H1 (cell line): ENCODE results near the gene RPGR. TPM values are rescaled to one million over a fixed set of nuclear protein-coding genes. Genes with fewer than 3 reads are reported as not detected.

ENCODE experiments used
- CTCF ChIA-PET: fragments of 300-600 bp; sonication (Branson Sonifier 250); formaldehyde crosslinking; loops from one replicate; lab custom pipeline; 2021; ENCODE audit not compliant: partially characterized antibody; lab: Charles Lee
- POLR2A ChIA-PET: fragments of 300-600 bp; sonication (Branson Sonifier 250); formaldehyde crosslinking; loops from one replicate; lab custom pipeline; 2021; ENCODE audit warnings: inconsistent platforms; ENCODE audit not compliant: partially characterized antibody; lab: Charles Lee
- DNase-seq, 2 experiments: peaks; one replicate each; pipeline versions ENCODE4 v3.0.0 to v3.0.0-alpha.2; 2010 to 2022; ENCODE audit warnings: low spot score in 2 of 2, low read depth in 1 of 2, mixed read lengths in 1 of 2
- FAIRE-seq: peaks from 2 replicates; lab custom pipeline; 2011; peaks lifted over from hg19 to GRCh38; lab: Jason Lieb, UNC
- H2AFZ ChIP-seq: 2 replicates; pipeline ENCODE4 v1.8.1; 2012; ENCODE audit warnings: low read length, inconsistent platforms
- H2AK5ac ChIP-seq: 2 replicates; pipeline ENCODE4 v1.6.1; 2013; ENCODE audit warnings: low read depth, low read length
- H2BK120ac ChIP-seq: replicated peaks from 2 replicates; pipeline ENCODE3; 2013; ENCODE audit warnings: low read depth, low read length, inconsistent platforms
- H2BK12ac ChIP-seq: 2 replicates; pipeline ENCODE4 v1.6.1; 2013; ENCODE audit warnings: low read depth, low read length
- H2BK15ac ChIP-seq: 2 replicates; pipeline ENCODE4 v1.6.1; 2013; ENCODE audit warnings: low read length
- H2BK20ac ChIP-seq: 2 replicates; pipeline ENCODE4 v1.6.1; 2013; ENCODE audit warnings: low read length
- H2BK5ac ChIP-seq: 2 replicates; pipeline ENCODE4 v1.6.1; 2013; ENCODE audit warnings: low read depth, low read length
- H3K14ac ChIP-seq: 2 replicates; pipeline ENCODE4 v1.6.1; 2013; ENCODE audit warnings: inconsistent platforms; ENCODE audit not compliant: insufficient read length
- H3K18ac ChIP-seq: 2 replicates; pipeline ENCODE4 v1.6.1; 2013; ENCODE audit warnings: low read length; ENCODE audit errors: extremely low read depth
- H3K23ac ChIP-seq: 2 replicates; pipeline ENCODE4 v1.6.1; 2013; ENCODE audit warnings: inconsistent platforms; ENCODE audit not compliant: insufficient read length
- H3K23me2 ChIP-seq: 2 replicates; pipeline ENCODE4 v1.6.1; 2013; ENCODE audit warnings: low read depth, low read length
- H3K27ac ChIP-seq: 2 replicates; pipeline ENCODE4 v1.6.1; 2011; ENCODE audit warnings: low read depth, low read length, inconsistent platforms
- H3K27me3 ChIP-seq, 4 experiments: replicated peaks in 1 of 4; 1 replicate in 1 of 4; 2 replicates in 3 of 4; pipeline versions ENCODE4 v1.6.1 to v1.8.1; 2011 to 2013; ENCODE audit warnings: low read length in 3 of 4, mild to moderate bottlenecking in 3 of 4, inconsistent platforms in 2 of 4, mixed read lengths in 2 of 4, moderate library complexity in 1 of 4; ENCODE audit not compliant: control insufficient read depth in 3 of 4, insufficient read depth in 3 of 4; ENCODE audit errors: extremely low read depth in 1 of 4
- H3K36me3 ChIP-seq, 4 experiments: 2 replicates each; pipeline versions ENCODE4 v1.6.1 to v1.8.1; 2011 to 2013; ENCODE audit warnings: mild to moderate bottlenecking in 4 of 4, low read length in 3 of 4, moderate library complexity in 2 of 4, control low read depth in 1 of 4, inconsistent platforms in 1 of 4; ENCODE audit not compliant: insufficient read depth in 4 of 4, control insufficient read depth in 2 of 4
- H3K4ac ChIP-seq: replicated peaks from 2 replicates; pipeline ENCODE3; 2013; ENCODE audit warnings: low read length, low read depth, mixed read lengths, inconsistent platforms; ENCODE audit not compliant: insufficient read length
- H3K4me1 ChIP-seq, 4 experiments: replicated peaks in 1 of 4; 1 replicate in 1 of 4; 2 replicates in 3 of 4; pipeline versions ENCODE4 v1.6.1 to v1.8.1; 2011 to 2013; ENCODE audit warnings: low read length in 3 of 4, inconsistent platforms in 2 of 4, mixed read lengths in 1 of 4; ENCODE audit not compliant: insufficient read depth in 4 of 4, control insufficient read depth in 3 of 4
- H3K4me2 ChIP-seq, 2 experiments: 2 replicates each; pipeline versions ENCODE4 v1.6.1 to v1.8.1; 2011 to 2013; ENCODE audit warnings: low read depth in 2 of 2, low read length in 2 of 2, control low read depth in 1 of 2, inconsistent platforms in 1 of 2, mild to moderate bottlenecking in 1 of 2; ENCODE audit not compliant: insufficient read depth in 1 of 2
- H3K4me3 ChIP-seq, 4 experiments: fragments of 200-600, 300-600 bp in 1 of 4; sonication (generic), shearing (Covaris generic), sonication (Bioruptor Twin) in 1 of 4; 2 replicates each; pipeline versions ENCODE4 v1.5.1 to v1.8.1; 2011 to 2016; ENCODE audit warnings: low read length in 4 of 4, low read depth in 3 of 4, control low read depth in 2 of 4, inconsistent platforms in 2 of 4, mild to moderate bottlenecking in 2 of 4, mixed read lengths in 1 of 4, moderate library complexity in 1 of 4; ENCODE audit not compliant: insufficient read depth in 2 of 4; ENCODE audit errors: extremely low read depth in 1 of 4
- H3K56ac ChIP-seq: replicated peaks from 2 replicates; pipeline ENCODE3; 2013; ENCODE audit warnings: low read depth, mild to moderate bottlenecking, mixed read lengths, low read length, inconsistent platforms; ENCODE audit not compliant: insufficient read length
- H3K79me1 ChIP-seq: 2 replicates; pipeline ENCODE4 v1.6.1; 2013; ENCODE audit warnings: low read depth, low read length, control low read depth
- H3K79me2 ChIP-seq, 2 experiments: 2 replicates each; pipeline versions ENCODE4 v1.6.1 to v1.8.1; 2012 to 2013; ENCODE audit warnings: low read length in 2 of 2, mild to moderate bottlenecking in 2 of 2, inconsistent platforms in 1 of 2; ENCODE audit not compliant: insufficient read depth in 2 of 2, control insufficient read depth in 1 of 2
- H3K9ac ChIP-seq, 4 experiments: replicated peaks in 1 of 4; 1 replicate in 1 of 4; 2 replicates in 3 of 4; pipeline versions ENCODE4 v1.6.1 to v1.8.1; 2011 to 2013; ENCODE audit warnings: low read depth in 3 of 4, low read length in 3 of 4, control low read depth in 2 of 4, mild to moderate bottlenecking in 2 of 4, moderate library complexity in 2 of 4, inconsistent platforms in 1 of 4; ENCODE audit errors: extremely low read depth in 1 of 4
- H3K9me3 ChIP-seq, 2 experiments: 2 replicates each; pipeline versions ENCODE4 v1.6.1 to v1.8.1; 2012 to 2013; ENCODE audit warnings: mild to moderate bottlenecking in 2 of 2, moderate library complexity in 2 of 2, control low read depth in 1 of 2, inconsistent platforms in 1 of 2, low read depth in 1 of 2, low read length in 1 of 2, mixed read lengths in 1 of 2; ENCODE audit not compliant: insufficient read depth in 2 of 2
- H4K20me1 ChIP-seq, 2 experiments: replicated peaks in 1 of 2; 2 replicates each; pipeline versions ENCODE3 to v1.8.1; 2011 to 2013; ENCODE audit warnings: inconsistent platforms in 2 of 2, low read length in 2 of 2, mild to moderate bottlenecking in 1 of 2; ENCODE audit not compliant: insufficient read depth in 2 of 2, control insufficient read depth in 1 of 2
- H4K5ac ChIP-seq: 2 replicates; pipeline ENCODE4 v1.6.1; 2013; ENCODE audit warnings: low read length, low read depth, mixed read lengths, inconsistent platforms; ENCODE audit not compliant: insufficient read length
- H4K8ac ChIP-seq: 2 replicates; pipeline ENCODE4 v1.8.0; 2013; ENCODE audit warnings: mild to moderate bottlenecking, moderate library complexity, low read length, inconsistent platforms; ENCODE audit not compliant: insufficient read depth; ENCODE audit errors: extremely low read depth
- H4K91ac ChIP-seq: replicated peaks from 2 replicates; pipeline ENCODE3; 2013; ENCODE audit warnings: low read length, mixed read lengths, inconsistent platforms; ENCODE audit not compliant: insufficient read length
- WGBS, 2 experiments: shearing (Covaris generic) in 1 of 2; methylation state at CpG; one replicate each; pipeline versions ENCODE4 v1.1.6 to v1.1.7; 2013 to 2015; ENCODE audit warnings: low lambda C conversion rate in 2 of 2, mixed read lengths in 2 of 2, inconsistent platforms in 1 of 2, low coverage in 1 of 2, missing lambda C conversion rate in 1 of 2; ENCODE audit not compliant: insufficient replicate concordance in 2 of 2, insufficient coverage in 1 of 2, insufficient read length in 1 of 2; ENCODE audit errors: extremely low coverage in 1 of 2, missing lambda C conversion rate in 1 of 2; 5-methylcytosine and 5-hydroxymethylcytosine counted together
- polyA plus RNA-seq, 7 experiments: library from polyadenylated mRNA; depleted of rRNA in 3 of 7; stranded (reverse) in 5 of 7; unstranded in 2 of 7; fragments of >200 nt in 5 of 7; fragments of 200-250 nt in 2 of 7; gene quantifications; 1 replicate in 5 of 7; 2 replicates in 1 of 7; 4 replicates in 1 of 7; pipeline versions ENCODE4 v1.2.1 to v1.2.3, GENCODE V29; 2011 to 2013; ENCODE audit warnings: missing spikeins in 2 of 7, mixed read lengths in 2 of 7
- total RNA-seq: library from RNA; stranded (reverse); fragmentation: NEBNext Ultra II Directional; extraction: Animal tissue kit (Norgen Biotek cat#: 25700); gene quantifications from 2 replicates; pipeline ENCODE4 v1.2.1, GENCODE V29; 2021
- TF ChIP-seq, protein P1 (sequence below): IDR thresholded peaks from 2 replicates; pipeline ENCODE4 v1.6.1; 2012; ENCODE audit warnings: inconsistent platforms

Gene RPGR
- total and polyA plus RNA-seq, 2 of the 8 experiments (the other 6 are each of a cell fraction or from before 2014, with no cell fraction given): 1.6 to 10.0 TPM

DNA sequence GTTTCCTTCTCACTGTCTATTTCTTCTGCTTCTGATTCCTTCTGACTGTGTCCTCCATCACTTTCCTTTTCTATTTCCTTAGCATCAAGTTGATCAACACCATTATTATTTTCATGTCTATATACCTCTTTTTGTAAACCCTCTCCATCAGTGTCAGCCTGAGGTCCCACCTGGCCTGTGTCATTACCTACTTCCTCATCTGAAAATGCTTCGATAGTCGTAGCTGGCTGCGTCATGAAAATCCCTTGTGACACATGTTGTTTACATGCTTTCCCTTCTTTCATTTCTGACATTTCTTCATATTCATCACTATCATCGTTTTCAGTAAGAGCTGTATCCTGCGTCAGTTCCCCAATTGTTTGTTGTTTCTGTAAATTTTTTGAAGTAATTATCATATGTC lies 39.6 kb downstream of the RPGR start:
- Histone ChIP-seq H3K9me3 (no peaks in the 10 kb centered on the region), H4K5ac (no peak overlapping the region), H2AK5ac (no peak overlapping the region), H3K79me2 (no peaks in the 10 kb centered on the region), H3K14ac (no peak overlapping the region), H3K36me3 (peaks cover 0 to under 1% (median 0%) of the 10 kb centered on the region in 4 experiments; a peak in 2 of 8 replicates), H3K4me2 (no peak overlapping the region), H2BK120ac (no peak overlapping the region), H3K4me3 (no peak overlapping the region), H3K56ac (no peak overlapping the region), H2BK12ac (no peak overlapping the region), H2AFZ (no peak overlapping the region), H3K9ac (no peak overlapping the region), H4K8ac (no peak overlapping the region), H3K4ac (no peak overlapping the region), H3K23me2 (no peaks in the 10 kb centered on the region), H2BK15ac (no peak overlapping the region), H4K20me1 (no peaks in the 10 kb centered on the region), H3K79me1 (no peaks in the 10 kb centered on the region), H3K27me3 (no peaks in the 10 kb centered on the region), H3K18ac (no peak overlapping the region), H2BK5ac (no peak overlapping the region), H3K27ac (no peak overlapping the region), H3K4me1 (no peaks in the 10 kb centered on the region), H4K91ac (no peak overlapping the region), H3K23ac (no peak overlapping the region), H2BK20ac (no peak overlapping the region)
- DNase-seq (no peak), FAIRE-seq (no peak)
- WGBS, 2 experiments: 91% methylated on average over 5 of the region's 5 CpGs; no CpG with 5 or more reads in 1 of the 2 experiments
- TF ChIP-seq, protein P1, sequence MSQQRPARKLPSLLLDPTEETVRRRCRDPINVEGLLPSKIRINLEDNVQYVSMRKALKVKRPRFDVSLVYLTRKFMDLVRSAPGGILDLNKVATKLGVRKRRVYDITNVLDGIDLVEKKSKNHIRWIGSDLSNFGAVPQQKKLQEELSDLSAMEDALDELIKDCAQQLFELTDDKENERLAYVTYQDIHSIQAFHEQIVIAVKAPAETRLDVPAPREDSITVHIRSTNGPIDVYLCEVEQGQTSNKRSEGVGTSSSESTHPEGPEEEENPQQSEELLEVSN: no peak
- POLR2A ChIA-PET: no interaction called here
- CTCF ChIA-PET: no interaction called here
